ENCODE results near the gene HES5. TPM values are rescaled to one million over a fixed set of nuclear protein-coding genes. Genes with fewer than 3 reads are reported as not detected.
A peak's percentile ranks its signal among the peaks of the same experiment; 100 is the strongest.
"Not testable (repeated sequence)": the region's sequence is repeated elsewhere in the genome, so short reads cannot be mapped to it uniquely, and the experiment has no call there.

The HES5 gene
- total RNA-seq, 1 donor = not detected

- H3K4me3 ChIP-seq (ENCODE audit: low read depth, low read length) = peak overlapping the region; percentile 69
- DNase-seq (ENCODE audit: low read depth) = peak; percentile 38
- TF ChIP-seq CTCF (IDR thresholded peaks at IDR 0.05; ENCODE audit: insufficient read depth, low read length) = no peak
Observed at GRCh38 chr1:2555634-2556276, 25.7 kb upstream of the HES5 start.

GRCh38 chr1:2554621-2555387 is 24.7 kb upstream of the HES5 start:
- no peak for DNase-seq (ENCODE audit: low read depth)
- H3K4me3 ChIP-seq (ENCODE audit: low read depth, low read length) = no peak overlapping the region
- TF ChIP-seq CTCF (IDR thresholded peaks at IDR 0.05; ENCODE audit: insufficient read depth, low read length) = peak; percentile 32

GRCh38 chr1:2553871-2554620 is 24.0 kb upstream of the HES5 start:
- no peak for TF ChIP-seq CTCF (IDR thresholded peaks at IDR 0.05; ENCODE audit: insufficient read depth, low read length)
- no peak overlapping the region for H3K4me3 ChIP-seq (ENCODE audit: low read depth, low read length)
- DNase-seq (ENCODE audit: low read depth) = no peak

GRCh38 chr1:2553076-2553475 is 23.0 kb upstream of the HES5 start:
- not testable (repeated sequence) for H3K4me3 ChIP-seq (ENCODE audit: low read depth, low read length); DNase-seq (ENCODE audit: low read depth)

GRCh38 chr1:2552189-2552588 is 22.1 kb upstream of the HES5 start:
- TF ChIP-seq CTCF (IDR thresholded peaks at IDR 0.05; ENCODE audit: insufficient read depth, low read length) = no peak
- no peak overlapping the region for H3K4me3 ChIP-seq (ENCODE audit: low read depth, low read length)
- no peak for DNase-seq (ENCODE audit: low read depth)

- DNase-seq (ENCODE audit: low read depth); H3K4me3 ChIP-seq (ENCODE audit: low read depth, low read length): not testable (repeated sequence)
Observed at GRCh38 chr1:2551544-2551943, 21.5 kb upstream of the HES5 start.

- not testable (repeated sequence) for H3K4me3 ChIP-seq (ENCODE audit: low read depth, low read length); DNase-seq (ENCODE audit: low read depth)
Observed at GRCh38 chr1:2550309-2550861, 20.3 kb upstream of the HES5 start.

- not testable (repeated sequence) for H3K4me3 ChIP-seq (ENCODE audit: low read depth, low read length); DNase-seq (ENCODE audit: low read depth)
Observed at GRCh38 chr1:2549367-2550029, 19.4 kb upstream of the HES5 start.

Data from fibroblast of the aortic adventitia (primary cell).